IMR-90 (cell line): ENCODE data around the gene TCF7L2. TPM values are rescaled to one million over a fixed set of nuclear protein-coding genes. Genes with fewer than 3 reads are reported as not detected.

ENCODE experiments used
- ATAC-seq: fragments of 200-7000 bp; cut with Tn5 transposase; 2 replicates; pipeline ENCODE4 v1.9.1; 2020; ENCODE audit warnings: low read depth, mild to moderate bottlenecking, moderate library complexity
- BruUV-seq: library from RNA; stranded (reverse); fragments of 400-500 nt; replicated peaks from 2 replicates; lab custom pipeline; 2021; lab: Mats Ljungman, UMichigan
- CTCF ChIA-PET: fragments of 300-600 bp; formaldehyde crosslinking; extraction: SDS; loops from one replicate; lab custom pipeline; 2021; ENCODE audit warnings: antibody characterized with exemption; lab: Yijun Ruan, JAX
- POLR2A ChIA-PET: fragments of 300-600 bp; sonication (Branson Sonifier 250); formaldehyde crosslinking; loops from one replicate; lab custom pipeline; 2022; ENCODE audit warnings: antibody characterized with exemption; ENCODE audit not compliant: unreplicated experiment; lab: Charles Lee
- DNase-seq: peaks from one replicate; pipeline ENCODE4 v3.0.0; 2013
- H2AFZ ChIP-seq: replicated peaks from 2 replicates; pipeline ENCODE3; 2013; ENCODE audit warnings: low read length, mild to moderate bottlenecking; ENCODE audit not compliant: poor library complexity
- H2AK5ac ChIP-seq: 2 replicates; pipeline ENCODE4 v1.6.1; 2013; ENCODE audit warnings: low read depth, low read length, inconsistent platforms
- H2AK9ac ChIP-seq: replicated peaks from 2 replicates; pipeline ENCODE3; 2013; ENCODE audit warnings: mild to moderate bottlenecking, low read depth, low read length, moderate library complexity; ENCODE audit not compliant: poor library complexity
- H2BK120ac ChIP-seq: 2 replicates; pipeline ENCODE4 v1.6.1; 2013; ENCODE audit warnings: low read depth, low read length, inconsistent platforms
- H2BK15ac ChIP-seq: 3 replicates; pipeline ENCODE4 v1.6.1; 2013; ENCODE audit warnings: low read depth, low read length, inconsistent platforms
- H2BK20ac ChIP-seq: 2 replicates; pipeline ENCODE4 v1.6.1; 2013; ENCODE audit warnings: low read depth, mild to moderate bottlenecking, inconsistent platforms, low read length, moderate library complexity
- H2BK5ac ChIP-seq: 2 replicates; pipeline ENCODE4 v1.6.1; 2013; ENCODE audit warnings: mild to moderate bottlenecking, low read depth, low read length, inconsistent platforms; ENCODE audit not compliant: poor library complexity, severe bottlenecking
- H3K14ac ChIP-seq: replicated peaks from 2 replicates; pipeline ENCODE4 v1.6.1; 2013; ENCODE audit warnings: low read depth, low read length, inconsistent platforms
- H3K18ac ChIP-seq: 2 replicates; pipeline ENCODE4 v1.6.1; 2013; ENCODE audit warnings: low read depth, low read length, control low read depth
- H3K23ac ChIP-seq: 2 replicates; pipeline ENCODE4 v1.6.1; 2013; ENCODE audit warnings: low read depth, low read length, inconsistent platforms
- H3K27ac ChIP-seq: 2 replicates; pipeline ENCODE4 v1.5.1; 2013; ENCODE audit warnings: mild to moderate bottlenecking, control low read depth, low read length; ENCODE audit not compliant: insufficient read depth
- H3K27me3 ChIP-seq: 2 replicates; pipeline ENCODE4 v1.6.1; 2013; ENCODE audit warnings: low read length; ENCODE audit not compliant: control insufficient read depth, insufficient read depth
- H3K36me3 ChIP-seq: 2 replicates; pipeline ENCODE4 v1.6.1; 2013; ENCODE audit warnings: low read length, mixed read lengths; ENCODE audit not compliant: control insufficient read depth, insufficient read depth
- H3K4ac ChIP-seq: 2 replicates; pipeline ENCODE4 v1.6.1; 2013; ENCODE audit warnings: low read depth, low read length, inconsistent platforms
- H3K4me1 ChIP-seq: 2 replicates; pipeline ENCODE4 v1.6.1; 2013; ENCODE audit warnings: low read length, mixed read lengths; ENCODE audit not compliant: control insufficient read depth, insufficient read depth
- H3K4me2 ChIP-seq: 2 replicates; pipeline ENCODE4 v1.6.1; 2013; ENCODE audit warnings: low read depth, mild to moderate bottlenecking, control low read depth, low read length, moderate library complexity
- H3K4me3 ChIP-seq: 2 replicates; pipeline ENCODE4 v1.5.1; 2013; ENCODE audit warnings: low read depth, mild to moderate bottlenecking, control low read depth, low read length, moderate library complexity; ENCODE audit not compliant: insufficient read depth
- H3K56ac ChIP-seq: 2 replicates; pipeline ENCODE4 v1.6.1; 2013; ENCODE audit warnings: low read length, inconsistent platforms; ENCODE audit not compliant: insufficient read depth; ENCODE audit errors: extremely low read depth
- H3K79me1 ChIP-seq, 2 experiments: 2 replicates each; pipeline ENCODE4 v1.6.1; 2013; ENCODE audit warnings: low read length in 2 of 2, inconsistent platforms in 1 of 2, low read depth in 1 of 2
- H3K9ac ChIP-seq: 2 replicates; pipeline ENCODE4 v1.6.1; 2013; ENCODE audit warnings: low read depth, low read length, control low read depth
- H3K9me1 ChIP-seq: 2 replicates; pipeline ENCODE4 v1.6.1; 2013; ENCODE audit warnings: low read length, inconsistent platforms; ENCODE audit not compliant: insufficient read depth
- H3K9me3 ChIP-seq: 2 replicates; pipeline ENCODE4 v1.6.1; 2013; ENCODE audit warnings: low read length; ENCODE audit not compliant: control insufficient read depth, insufficient read depth
- H4K20me1 ChIP-seq: 2 replicates; pipeline ENCODE4 v1.6.1; 2013; ENCODE audit warnings: low read length, inconsistent platforms; ENCODE audit not compliant: insufficient read depth
- H4K5ac ChIP-seq: 2 replicates; pipeline ENCODE4 v1.6.1; 2013; ENCODE audit warnings: mild to moderate bottlenecking, low read depth, low read length, control low read depth
- H4K8ac ChIP-seq, 2 experiments: 2 replicates each; pipeline ENCODE4 v1.6.1; 2013; ENCODE audit warnings: low read depth in 2 of 2, low read length in 2 of 2, control low read depth in 1 of 2, inconsistent platforms in 1 of 2
- H4K91ac ChIP-seq: 2 replicates; pipeline ENCODE4 v1.6.1; 2013; ENCODE audit warnings: low read depth, low read length, inconsistent platforms; ENCODE audit not compliant: insufficient read depth
- BHLHE40 ChIP-seq: fragments of 150-350 bp; IDR thresholded peaks from 2 replicates; pipeline ENCODE4 v1.6.1; 2016; ENCODE audit warnings: mild to moderate bottlenecking, low read depth, low read length
- CEBPB ChIP-seq: IDR thresholded peaks from 2 replicates; pipeline ENCODE4 v1.6.1; 2012; ENCODE audit warnings: low read depth, low read length, improper control_type of control experiment
- CHD1 ChIP-seq: IDR thresholded peaks from 2 replicates; pipeline ENCODE4 v1.6.1; 2012; ENCODE audit warnings: low read depth, low read length, improper control_type of control experiment
- CTCF ChIP-seq: conservative IDR thresholded peaks from 2 replicates; pipeline ENCODE4 v1.5.1; 2012; ENCODE audit warnings: mild to moderate bottlenecking, low read depth, low read length, improper control_type of control experiment
- FOS ChIP-seq: fragments of 150-350 bp; IDR thresholded peaks from 2 replicates; pipeline ENCODE4 v1.6.1; 2016; ENCODE audit warnings: low read depth, low read length
- MAFK ChIP-seq: IDR thresholded peaks from 2 replicates; pipeline ENCODE4 v1.6.1; 2012; ENCODE audit warnings: low read depth, low read length, improper control_type of control experiment
- MAZ ChIP-seq: IDR thresholded peaks from 2 replicates; pipeline ENCODE4 v1.6.1; 2012; ENCODE audit warnings: low read depth, mild to moderate bottlenecking, low read length, improper control_type of control experiment, moderate library complexity, borderline replicate concordance
- MXI1 ChIP-seq: IDR thresholded peaks from 2 replicates; pipeline ENCODE4 v1.6.1; 2012; ENCODE audit warnings: low read depth, mild to moderate bottlenecking, low read length, moderate library complexity, borderline replicate concordance
- NFE2L2 ChIP-seq: fragments of 150-350 bp; IDR thresholded peaks from 2 replicates; pipeline ENCODE4 v1.6.1; 2016; ENCODE audit warnings: low read depth, mild to moderate bottlenecking, low read length
- POLR2A ChIP-seq: IDR thresholded peaks from 2 replicates; pipeline ENCODE4 v1.6.1; 2012; ENCODE audit warnings: mild to moderate bottlenecking, low read depth, low read length
- RAD21 ChIP-seq: IDR thresholded peaks from 2 replicates; pipeline ENCODE4 v1.6.1; 2012; ENCODE audit warnings: low read length, improper control_type of control experiment
- RFX5 ChIP-seq: IDR thresholded peaks from 2 replicates; pipeline ENCODE4 v1.8.0; 2012; ENCODE audit warnings: low read depth, mild to moderate bottlenecking, low read length, moderate library complexity
- SMC3 ChIP-seq: fragments of 150-350 bp; IDR thresholded peaks from 2 replicates; pipeline ENCODE4 v1.6.1; 2016; ENCODE audit warnings: low read depth, mild to moderate bottlenecking, antibody characterized with exemption, low read length, moderate library complexity
- USF2 ChIP-seq: fragments of 150-350 bp; IDR thresholded peaks from 2 replicates; pipeline ENCODE4 v1.6.1; 2017; ENCODE audit warnings: mild to moderate bottlenecking, antibody characterized with exemption, low read length, low read depth
- WGBS, 2 experiments: methylation state at CpG; one replicate each; pipeline versions ENCODE4 v1.1.5 to v1.1.7; 2013; ENCODE audit warnings: missing lambda C conversion rate in 2 of 2; ENCODE audit not compliant: insufficient read length in 1 of 2; ENCODE audit errors: extremely low coverage in 2 of 2; 5-methylcytosine and 5-hydroxymethylcytosine counted together
- dilution Hi-C: fragments of 300-500 bp; cut with HindIII; formaldehyde crosslinking; loops from one replicate; pipeline ENCODE4 v1.14.3; 2018; ENCODE audit warnings: low sequenced_read_pairs; ENCODE audit not compliant: unreplicated experiment
- in situ Hi-C: fragments of 300-500 bp; cut with MboI; formaldehyde crosslinking; loops from 3 replicates; pipeline ENCODE4 v1.14.3; 2019; ENCODE audit warnings: low sequenced_read_pairs, inconsistent platforms, mixed read lengths
- intact Hi-C: fragments of 100-400 bp; cut with micrococcal nuclease; formaldehyde crosslinking; loops from 2 replicates; pipeline ENCODE4 v1.10.0; 2022
- polyA plus RNA-seq, 3 experiments: library from polyadenylated mRNA; depleted of rRNA; stranded (reverse); fragments of >200 nt; gene quantifications; 2 replicates each; pipeline ENCODE4 v1.2.3, GENCODE V29; 2012; ENCODE audit warnings: low replicate concordance in 1 of 3
- total RNA-seq: library from RNA; depleted of rRNA; stranded (reverse); fragments of >200 nt; gene quantifications from 2 replicates; pipeline ENCODE4 v1.2.3, GENCODE V29; 2012
- TF ChIP-seq, protein P1 (sequence below): fragments of 150-350 bp; IDR thresholded peaks from 2 replicates; pipeline ENCODE4 v1.6.1; 2016; ENCODE audit warnings: low read depth, mild to moderate bottlenecking, low read length, moderate library complexity, borderline replicate concordance

The TCF7L2 gene
- total and polyA plus RNA-seq, 2 of the 4 experiments (the other 2 are of a cell fraction), result 1.3 to 12.2 TPM

DNA sequence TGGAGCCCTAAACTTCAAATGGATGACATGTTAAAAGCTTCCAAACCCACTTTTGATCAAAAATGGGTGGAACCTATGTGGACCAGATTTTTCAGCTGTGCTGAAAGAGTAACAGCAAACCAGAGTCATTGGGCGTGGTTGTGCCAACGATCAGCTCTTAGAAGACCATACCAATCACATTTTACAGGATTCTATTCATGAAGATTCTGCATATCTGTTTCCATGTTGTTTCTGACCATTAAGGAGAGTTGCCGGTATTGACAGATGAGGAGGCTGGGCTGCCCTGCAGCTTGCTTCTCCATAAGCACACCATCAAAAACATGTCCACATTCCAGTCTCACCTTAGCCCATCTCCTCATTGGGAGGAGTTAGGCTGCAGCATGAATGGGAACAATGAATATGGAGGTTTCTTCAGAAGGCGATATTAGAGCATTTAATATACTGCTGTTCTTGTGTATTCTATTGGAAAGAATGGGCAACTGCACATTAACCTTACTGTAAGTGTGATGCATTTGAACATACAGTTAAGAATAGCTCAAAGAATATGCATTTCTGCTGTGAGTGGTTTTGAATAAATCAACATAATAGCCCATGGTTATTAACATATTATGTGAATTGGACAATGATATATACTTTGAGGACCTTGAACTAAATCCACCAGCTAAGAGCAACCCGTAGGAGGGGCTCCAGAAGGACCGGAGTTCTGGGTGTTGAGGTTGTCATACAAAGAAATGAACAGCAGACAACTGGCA, 116.7 kb downstream of the TCF7L2 start:
- H2BK5ac ChIP-seq, result no peak overlapping the region
- H2BK15ac ChIP-seq, result no peak overlapping the region
- WGBS, 2 experiments, result no CpG with 5 or more reads among the region's 6 CpGs
- no peak overlapping the region for H3K23ac ChIP-seq
- H3K27ac ChIP-seq, result no peak overlapping the region
- H2AK5ac ChIP-seq, result no peak overlapping the region
- peaks cover 16% of the 10 kb centered on the region for H3K4me1 ChIP-seq
- ATAC-seq, result no peak
- H2AK9ac ChIP-seq, result no peak overlapping the region
- H3K4ac ChIP-seq, result no peak overlapping the region
- H3K9me1 ChIP-seq, result peaks cover 21% of the 10 kb centered on the region
- dilution Hi-C loops, result no loop called here
- no peaks in the 10 kb centered on the region for H3K27me3 ChIP-seq
- ChIA-PET CTCF (interaction anchor here (0.7 kb wide), 1 partner anchor 17 kb away, joined by 5 read pairs; no protein-coding TSS in a partner anchor), POLR2A (no interaction called here)
- intact Hi-C loops, result no loop called here
- peaks cover 3% of the 10 kb centered on the region; the same call in 1 of the 2 replicates for H4K20me1 ChIP-seq
- no peak overlapping the region for H2BK120ac ChIP-seq
- no peak overlapping the region for H4K8ac ChIP-seq
- no peak overlapping the region for H2BK20ac ChIP-seq
- no TSS peak for BruUV-seq
- peaks cover 40 to 66% of the 10 kb centered on the region in 2 experiments for H3K79me1 ChIP-seq
- H3K56ac ChIP-seq, result no peak overlapping the region
- no peak overlapping the region for H3K4me3 ChIP-seq
- H3K36me3 ChIP-seq, result peaks cover 3% of the 10 kb centered on the region
- no peak overlapping the region for H4K91ac ChIP-seq
- in situ Hi-C loops, result no loop called here
- H3K9me3 ChIP-seq, result no peaks in the 10 kb centered on the region
- no peak overlapping the region for H2AFZ ChIP-seq
- no peak overlapping the region for H3K14ac ChIP-seq
- no peak overlapping the region for H4K5ac ChIP-seq
- no peak overlapping the region for H3K18ac ChIP-seq
- DNase-seq, result no peak
- no peak overlapping the region for H3K9ac ChIP-seq
- H3K4me2 ChIP-seq, result no peak overlapping the region
- TF ChIP-seq FOS (no peak), RFX5 (no peak), MXI1 (no peak), RAD21 (no peak), NFE2L2 (no peak), BHLHE40 (no peak), MAZ (no peak), CTCF (no peak), CEBPB (no peak), POLR2A (no peak), CHD1 (no peak), MAFK (no peak), USF2 (no peak), SMC3 (no peak)
- TF ChIP-seq, protein P1, sequence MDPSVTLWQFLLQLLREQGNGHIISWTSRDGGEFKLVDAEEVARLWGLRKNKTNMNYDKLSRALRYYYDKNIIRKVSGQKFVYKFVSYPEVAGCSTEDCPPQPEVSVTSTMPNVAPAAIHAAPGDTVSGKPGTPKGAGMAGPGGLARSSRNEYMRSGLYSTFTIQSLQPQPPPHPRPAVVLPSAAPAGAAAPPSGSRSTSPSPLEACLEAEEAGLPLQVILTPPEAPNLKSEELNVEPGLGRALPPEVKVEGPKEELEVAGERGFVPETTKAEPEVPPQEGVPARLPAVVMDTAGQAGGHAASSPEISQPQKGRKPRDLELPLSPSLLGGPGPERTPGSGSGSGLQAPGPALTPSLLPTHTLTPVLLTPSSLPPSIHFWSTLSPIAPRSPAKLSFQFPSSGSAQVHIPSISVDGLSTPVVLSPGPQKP, result no peak
